NCI-H1048 (cell line): Measurements from ENCODE around the gene BACH1.
"Not testable (repeated sequence)": the region's sequence is repeated elsewhere in the genome, so short reads cannot be mapped to it uniquely, and the experiment has no call there.

Source experiments
- DNase-seq: peaks from one replicate; lab custom pipeline; 2025; lab: John Stamatoyannopoulos, UW

The BACH1 gene

DNA sequence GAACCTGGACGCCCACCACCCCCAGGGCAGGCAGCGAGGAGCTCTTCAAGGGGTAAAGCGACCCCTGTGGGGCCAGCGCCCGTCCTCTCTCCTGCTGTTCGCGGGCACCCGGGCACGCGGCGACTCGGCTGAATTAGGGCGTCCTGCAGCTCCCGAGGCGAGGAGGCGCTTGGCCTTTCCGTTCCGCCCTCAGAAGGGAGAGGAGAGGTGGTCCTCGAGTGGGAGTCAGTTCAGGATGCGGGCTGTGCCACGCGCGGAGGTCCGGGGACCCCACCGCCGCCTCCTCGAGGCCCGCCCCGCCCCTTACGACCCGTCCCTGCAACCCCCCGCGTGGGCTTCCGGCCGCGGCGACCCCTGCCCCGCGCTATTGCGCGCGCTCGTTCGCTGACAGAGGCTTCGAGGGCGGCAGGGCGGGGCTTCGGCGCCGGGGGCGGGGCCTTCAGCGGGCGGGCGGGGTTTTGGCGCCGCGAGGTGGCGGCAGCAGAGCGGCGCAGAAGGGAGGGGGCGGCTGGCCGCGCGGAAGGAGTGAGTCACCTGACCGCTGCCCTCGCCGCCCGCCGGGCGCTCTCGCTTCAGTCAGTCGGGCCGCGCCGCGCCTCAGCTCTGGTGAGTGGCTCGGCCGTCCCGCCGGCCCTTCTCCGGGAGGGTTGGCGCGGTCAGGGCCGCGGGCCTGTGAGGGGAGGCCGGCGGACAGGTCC is at the start of gene BACH1:
TSS of gene BACH1 (plus strand) at position 575 of the 698 bp plus-strand sequence. CDS start 22,359 bp downstream, outside the sequence.
- DNase-seq, result peak; percentile 72

DNA sequence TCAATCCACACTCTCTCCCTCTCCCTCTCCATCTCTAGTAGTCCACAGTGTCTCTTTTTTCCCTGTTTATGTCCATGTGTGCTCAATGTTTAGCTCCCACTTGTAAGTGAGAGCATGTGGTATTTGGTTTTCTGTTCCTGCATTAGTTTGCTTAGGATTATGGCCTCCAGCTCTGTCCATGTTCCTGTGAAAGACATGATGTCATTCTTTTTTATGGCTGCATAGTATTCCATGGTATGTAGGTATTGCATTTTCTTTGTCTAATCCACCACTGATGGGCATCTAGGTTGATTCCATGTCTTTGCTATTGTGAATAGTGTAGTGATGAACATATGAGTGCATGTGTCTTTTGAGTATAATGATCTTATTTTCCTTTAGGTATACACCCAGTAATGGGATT is 49.4 kb upstream of the BACH1 start:
- not testable (repeated sequence) for DNase-seq

DNA sequence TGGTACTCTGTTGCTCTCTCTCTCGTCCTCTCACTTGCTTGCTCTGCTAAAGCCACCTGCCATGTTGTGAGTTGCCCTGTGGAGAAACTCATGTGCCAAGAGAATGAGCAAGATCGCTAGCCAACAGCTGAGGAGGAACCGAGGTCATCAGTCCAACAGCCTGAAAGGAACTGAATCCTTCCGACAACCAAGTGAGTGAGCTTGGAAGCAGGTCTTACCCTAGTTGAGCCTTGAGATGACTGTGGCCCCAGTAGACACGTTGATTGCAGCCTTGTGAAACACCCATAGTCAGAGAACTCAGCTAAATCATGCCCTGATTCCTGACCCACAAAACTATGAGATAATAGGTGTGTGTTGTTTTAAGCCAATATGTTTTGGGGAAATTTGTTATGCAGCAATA is 48.1 kb upstream of the BACH1 start:
- no peak for DNase-seq

DNA sequence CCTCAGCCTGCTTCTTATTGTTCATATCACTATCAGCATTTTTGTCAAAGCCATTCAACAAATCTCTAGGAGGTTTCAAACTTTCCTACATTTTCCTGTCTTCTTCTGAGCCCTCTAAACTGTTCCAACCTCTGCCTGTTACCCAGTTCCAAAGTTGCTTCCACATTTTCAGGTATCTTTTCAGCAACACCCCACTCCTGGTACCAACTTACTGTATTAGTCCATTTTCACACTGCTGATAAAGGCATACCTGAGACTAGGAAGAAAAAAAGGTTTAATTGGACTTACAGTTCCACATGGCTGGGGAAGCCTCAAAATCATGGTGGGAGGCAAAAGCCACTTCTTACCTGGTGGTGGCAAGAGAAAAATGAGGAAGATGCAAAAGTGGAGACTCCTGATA is 44.9 kb upstream of the BACH1 start:
- DNase-seq, result not testable (repeated sequence)

DNA sequence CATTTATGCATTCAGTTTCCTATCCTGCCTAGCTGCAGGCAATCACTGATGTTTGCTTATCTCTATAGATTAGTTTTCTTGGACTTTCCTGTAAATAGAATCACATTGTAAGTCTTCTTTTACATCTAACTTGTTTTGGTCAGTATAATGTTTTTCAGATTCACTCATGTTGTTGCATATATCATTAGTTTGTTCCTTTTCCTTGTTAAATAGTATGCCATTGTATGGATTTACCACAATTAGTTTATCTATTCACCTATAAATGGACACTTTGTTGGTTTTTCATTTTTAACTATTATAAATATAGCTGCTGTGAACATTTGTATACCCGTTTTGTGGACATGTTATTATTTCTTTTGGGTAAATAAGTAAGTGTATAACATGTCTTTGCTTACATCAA is 44.2 kb upstream of the BACH1 start:
- DNase-seq, result no peak

DNA sequence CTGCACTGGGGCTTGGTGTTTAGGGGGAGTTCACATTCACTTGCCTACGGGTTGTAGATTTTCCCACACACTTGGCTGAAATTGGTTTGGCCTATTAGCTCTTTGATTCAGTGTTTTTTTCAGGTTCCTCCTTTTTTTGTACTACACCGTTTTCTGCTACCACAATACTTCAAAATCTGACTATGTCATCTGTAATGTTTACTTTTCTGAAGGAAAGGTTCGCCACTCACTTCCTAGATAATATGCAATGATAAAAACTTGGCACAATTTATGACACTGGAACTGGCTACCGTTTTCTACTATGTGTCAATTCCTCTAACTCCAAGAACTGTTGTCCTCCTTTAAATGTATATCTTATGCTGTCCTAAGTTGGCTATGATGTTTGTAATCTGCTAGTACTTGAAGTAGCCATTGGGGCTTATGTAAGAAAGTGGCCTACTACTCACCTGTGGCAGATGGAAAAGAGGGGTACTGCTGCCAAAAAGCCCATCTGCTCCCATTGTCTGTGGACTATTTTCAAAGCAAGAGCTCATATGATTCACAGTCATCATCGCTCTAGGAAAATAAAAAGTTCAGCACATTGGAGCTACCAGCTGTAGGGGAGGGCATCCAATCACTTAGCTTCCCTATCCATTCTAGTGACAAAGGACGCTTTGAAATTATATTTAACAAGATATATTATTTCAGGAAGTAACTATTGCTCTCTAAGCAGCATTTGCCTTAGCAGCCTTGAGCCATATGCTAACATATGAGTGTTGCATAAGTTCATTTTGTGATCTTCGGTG is 42.4 kb upstream of the BACH1 start:
- no peak for DNase-seq

DNA sequence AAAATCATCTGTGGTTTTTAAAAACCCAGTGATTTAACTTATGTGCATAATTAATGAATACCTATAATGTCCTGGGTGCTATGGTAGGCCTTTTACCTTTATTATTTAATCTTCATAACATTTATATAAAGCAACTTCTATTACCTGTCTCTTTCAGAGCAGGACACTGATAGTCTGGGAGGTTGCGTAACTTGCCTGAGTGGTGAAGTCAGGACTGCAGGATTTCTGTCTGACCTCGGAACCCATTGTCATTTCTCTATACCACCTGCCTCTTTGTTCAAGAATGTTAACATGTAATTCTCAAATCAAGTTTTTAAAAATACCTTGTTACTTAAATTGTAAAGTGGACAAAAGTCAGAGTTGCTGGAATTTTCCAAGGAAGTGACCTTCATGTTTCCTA is 41.0 kb upstream of the BACH1 start:
- DNase-seq, result no peak

DNA sequence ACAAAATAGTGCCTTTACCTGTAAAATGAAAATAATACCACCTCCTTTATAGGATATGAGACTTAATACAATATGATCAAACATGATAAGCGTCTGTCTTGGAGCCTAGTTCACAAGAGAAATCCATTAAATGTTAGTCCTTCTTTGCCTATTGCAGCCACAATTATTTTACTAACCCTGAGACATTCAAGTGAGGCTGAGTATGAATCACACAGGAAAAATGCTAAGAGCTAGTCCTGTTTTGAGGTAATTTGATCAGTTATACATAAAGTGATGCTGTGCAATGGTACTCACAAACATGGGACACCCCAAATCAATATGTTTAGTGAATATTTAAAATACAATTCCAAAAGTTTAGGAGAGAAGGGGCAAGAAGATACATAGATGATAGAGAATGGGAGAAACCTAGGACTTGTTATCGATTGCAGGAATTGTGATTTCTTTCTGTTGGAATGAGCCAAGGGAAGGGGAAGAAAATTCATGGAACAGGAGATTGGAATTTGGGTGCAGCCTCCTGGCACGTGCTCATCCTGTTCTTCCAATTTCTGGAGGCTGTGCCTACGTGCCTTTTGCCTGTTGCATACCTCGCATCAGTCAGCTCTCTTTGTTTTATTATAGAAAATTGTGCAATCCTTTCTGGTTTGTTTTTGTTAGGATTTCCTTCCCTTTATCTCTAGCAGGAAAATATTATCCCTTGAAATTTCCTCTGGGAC is 39.9 kb upstream of the BACH1 start:
- no peak for DNase-seq

DNA sequence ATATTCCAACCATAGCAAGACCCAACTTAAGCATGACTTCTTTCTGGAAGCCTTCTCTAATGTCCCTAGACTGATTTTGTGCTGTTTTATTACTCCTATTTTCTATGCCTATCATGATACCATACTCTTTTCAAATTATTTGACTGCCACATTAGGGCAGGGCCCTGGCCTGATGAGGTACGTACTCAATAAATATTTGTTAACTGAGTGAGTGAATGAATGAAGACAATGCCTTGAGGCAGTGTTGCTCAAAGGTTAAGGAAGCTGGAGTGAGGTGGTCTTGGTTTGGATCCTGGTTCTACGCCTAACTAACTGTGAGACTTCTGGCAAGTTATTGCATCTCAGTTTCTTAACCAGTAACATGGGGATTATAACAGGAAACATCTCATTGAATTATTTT is 38.3 kb upstream of the BACH1 start:
- no peak for DNase-seq

DNA sequence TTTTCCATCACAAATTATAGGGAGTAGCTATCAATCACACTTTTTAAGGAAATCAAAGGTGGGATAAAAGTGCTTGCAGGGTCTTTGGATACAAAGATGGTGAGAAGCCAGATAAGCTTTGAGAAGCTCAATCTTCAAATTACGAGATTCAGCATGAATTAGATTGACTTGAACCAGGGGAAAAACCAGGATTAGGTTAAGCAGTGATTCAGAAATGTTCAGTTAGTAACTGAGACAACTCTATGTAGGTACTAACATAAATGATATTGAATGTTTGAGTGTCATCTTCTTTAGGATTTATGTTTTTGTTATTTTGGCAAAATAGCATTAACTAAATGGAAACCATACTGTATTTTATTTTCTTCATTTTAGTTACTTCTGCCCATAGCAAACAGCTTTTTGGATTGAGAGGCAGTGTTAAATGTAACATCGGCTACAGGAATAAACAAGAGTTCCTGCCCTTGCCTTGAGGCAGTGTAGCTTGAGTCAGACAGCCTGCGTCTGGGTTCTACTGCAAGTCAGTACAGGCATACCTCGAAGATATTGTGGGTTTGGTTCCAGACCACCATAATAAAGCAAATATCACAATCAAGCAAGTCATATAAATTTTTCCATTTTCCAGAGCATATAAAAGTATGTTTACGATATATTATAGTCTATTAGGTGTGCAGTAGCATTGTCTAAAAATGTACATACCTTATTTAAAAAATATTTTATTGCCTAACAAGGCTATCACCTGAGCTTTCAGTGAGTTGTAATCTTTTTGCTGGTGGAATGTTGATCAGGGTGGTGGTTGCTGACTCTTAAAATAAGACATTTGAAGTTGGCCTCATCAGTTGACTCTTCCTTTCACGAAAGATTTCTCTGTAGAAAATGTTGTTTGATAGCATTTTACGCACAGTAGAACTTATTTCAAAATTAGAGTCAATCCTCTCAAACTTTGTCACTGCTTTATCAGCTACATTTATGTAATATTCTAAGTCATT is 36.9 kb upstream of the BACH1 start:
- DNase-seq, result no peak

DNA sequence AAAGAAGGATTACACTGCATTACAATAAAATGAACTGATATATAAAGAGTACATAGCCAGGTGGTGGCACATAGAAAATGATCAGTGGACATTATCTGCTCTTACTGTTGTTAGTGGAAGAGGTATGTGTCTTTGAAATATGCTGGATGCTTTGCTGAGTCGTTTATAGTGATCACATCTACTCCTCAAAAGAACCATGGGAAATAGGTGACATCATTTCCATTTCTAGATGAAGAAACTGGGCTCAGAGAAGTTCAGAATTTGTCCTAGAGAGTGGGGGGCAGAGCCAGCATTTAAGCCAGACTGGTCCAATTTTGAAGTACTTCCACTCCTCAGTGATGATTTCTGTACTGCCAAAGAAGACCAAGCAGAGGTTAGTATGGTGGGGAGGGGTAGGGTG is 34.0 kb upstream of the BACH1 start:
- DNase-seq, result no peak

DNA sequence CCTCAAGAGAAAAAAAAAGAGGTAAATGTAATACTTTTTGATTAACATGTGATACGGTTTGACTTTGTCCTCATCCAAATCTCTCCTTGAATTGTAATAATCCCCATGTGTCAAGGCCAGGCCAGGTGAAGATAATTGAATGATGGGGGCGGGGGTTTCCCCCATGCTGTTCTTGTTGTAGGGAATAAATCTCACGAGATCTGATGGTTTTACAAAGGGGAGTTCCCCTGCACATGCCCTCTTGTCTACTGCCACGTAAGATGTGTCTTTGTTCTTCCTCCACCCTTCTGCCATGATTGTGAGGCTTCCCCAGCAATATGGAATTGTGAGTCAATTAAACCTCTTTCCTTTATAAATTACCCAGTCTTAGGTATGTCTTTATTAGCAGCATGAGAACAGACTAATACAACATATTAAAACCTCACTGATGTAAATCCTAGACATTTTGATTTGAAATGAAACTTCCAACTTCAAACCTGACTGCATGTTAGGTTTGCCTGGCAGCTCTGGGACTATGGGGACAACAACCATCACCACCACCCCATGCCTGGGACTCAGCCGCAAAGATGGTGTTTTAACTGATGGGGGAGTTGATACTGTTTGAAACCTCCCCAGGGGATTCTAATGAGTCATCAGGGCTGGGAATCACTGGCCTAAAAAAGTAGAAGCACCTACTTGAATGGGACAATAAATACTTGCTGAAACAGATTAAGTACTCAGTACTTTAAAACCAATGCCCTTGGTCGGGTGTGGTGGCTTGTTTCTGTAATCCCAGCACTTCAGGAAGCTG is 32.8 kb upstream of the BACH1 start:
- no peak for DNase-seq

DNA sequence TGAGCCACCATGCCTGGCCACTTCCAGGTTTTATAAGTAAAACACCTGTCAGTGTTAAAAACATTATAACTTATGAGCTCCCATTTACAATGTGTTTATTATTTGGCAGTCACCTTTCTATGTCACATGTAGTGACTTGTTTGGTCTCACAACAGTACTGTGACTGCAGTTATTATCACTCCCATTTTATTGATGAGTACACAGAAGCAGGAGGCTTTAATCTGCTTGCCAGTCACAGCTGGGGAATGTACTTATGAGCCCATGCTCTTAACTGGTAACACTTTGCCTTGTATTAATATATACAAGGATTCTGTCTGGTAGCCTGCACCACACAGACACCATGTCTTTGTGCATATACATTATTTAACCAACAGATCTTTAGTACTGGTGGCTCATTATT is 31.1 kb upstream of the BACH1 start:
- no peak for DNase-seq

DNA sequence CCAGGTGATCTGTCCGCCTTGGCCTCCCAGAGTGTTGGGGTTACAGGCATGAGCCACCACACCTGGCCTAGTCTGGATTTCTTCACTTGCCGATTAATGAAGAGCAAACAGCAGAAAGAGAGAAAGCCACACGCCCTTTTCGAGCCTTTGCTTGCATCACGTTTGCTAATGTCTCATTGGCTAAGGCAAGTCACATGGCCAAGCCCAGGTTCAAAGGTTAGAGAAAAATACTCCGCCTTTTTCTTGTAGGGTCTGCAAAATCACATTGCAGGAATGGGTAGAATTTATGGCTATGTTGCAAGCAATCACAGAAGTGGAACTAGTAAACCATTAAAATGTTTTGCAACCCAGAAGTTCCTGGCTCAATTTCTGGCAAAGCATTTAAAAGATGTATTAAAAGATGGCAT is 26.8 kb upstream of the BACH1 start:
- DNase-seq, result no peak

DNA sequence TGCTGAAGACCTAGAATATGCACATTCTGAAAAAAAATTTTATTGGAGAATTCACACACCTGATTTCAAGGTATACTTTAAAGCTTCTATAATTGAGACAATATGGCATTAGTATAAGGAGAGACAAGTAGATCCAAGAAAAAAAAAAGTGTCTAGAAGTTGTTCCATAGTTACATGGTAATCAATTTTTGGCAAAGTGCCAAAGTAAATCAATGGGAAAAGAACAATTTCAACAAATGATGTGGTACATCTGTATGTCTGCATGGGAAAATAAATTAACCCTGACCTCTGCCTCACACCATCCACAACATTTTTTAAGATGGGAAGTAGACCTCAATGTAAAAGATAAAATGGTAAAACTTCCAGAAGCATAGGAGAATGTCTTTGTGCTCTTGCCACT is 21.3 kb upstream of the BACH1 start:
- DNase-seq, result no peak

DNA sequence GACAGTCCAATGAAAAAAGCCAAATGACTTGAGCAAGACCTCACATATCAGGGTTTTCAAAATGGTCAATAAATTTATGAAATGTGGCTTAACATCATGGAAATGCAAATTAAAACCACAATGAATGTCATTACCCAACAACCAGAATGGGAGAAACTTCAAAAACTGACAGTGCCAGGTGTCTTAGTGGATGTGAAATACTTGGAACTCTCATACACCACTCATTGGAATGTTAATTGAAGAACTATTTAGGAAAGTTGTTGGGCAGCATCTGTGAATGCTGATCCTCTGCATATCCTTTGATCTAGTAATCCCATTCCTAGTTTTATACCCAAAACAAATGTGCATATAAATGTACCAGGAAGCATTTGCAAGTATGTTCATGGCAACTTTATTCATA is 19.2 kb upstream of the BACH1 start:
- no peak for DNase-seq

DNA sequence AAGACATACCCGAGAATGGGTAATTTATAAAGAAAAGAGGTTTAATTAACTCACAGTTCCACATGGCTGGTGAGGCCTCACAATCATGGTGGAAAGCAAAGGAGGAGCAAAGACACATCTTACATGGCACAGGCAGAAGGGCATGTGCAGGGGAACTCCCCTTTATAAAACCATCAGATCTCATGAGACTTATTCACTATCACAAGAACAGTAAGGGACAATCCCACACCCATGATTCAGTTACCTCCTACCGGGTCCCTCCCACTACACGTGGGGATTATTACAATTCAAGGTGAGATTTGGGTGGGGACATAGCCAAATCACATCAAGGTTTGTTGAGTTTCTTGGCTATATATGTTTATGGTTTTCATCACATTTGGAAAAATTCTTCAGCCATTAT is 16.9 kb upstream of the BACH1 start:
- not testable (repeated sequence) for DNase-seq

DNA sequence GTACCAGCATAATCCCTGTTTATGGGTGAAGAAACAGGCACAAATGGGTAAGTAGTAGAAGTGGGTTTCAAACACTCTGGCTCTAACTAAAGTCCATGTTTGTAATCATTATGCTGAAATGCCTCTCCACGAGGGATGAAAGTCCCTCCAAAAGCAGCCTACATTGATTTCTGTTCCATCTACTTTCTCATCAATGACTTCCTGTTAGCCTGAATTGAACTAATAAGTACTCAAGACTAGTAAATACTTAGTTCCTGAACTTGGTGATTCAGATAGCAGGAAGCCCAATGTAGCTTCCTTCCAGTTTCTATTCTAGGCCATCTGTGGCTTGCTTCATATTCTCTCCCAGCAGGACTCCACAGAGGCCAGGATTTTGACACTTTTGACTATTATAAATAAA is 11.3 kb upstream of the BACH1 start:
- no peak for DNase-seq

DNA sequence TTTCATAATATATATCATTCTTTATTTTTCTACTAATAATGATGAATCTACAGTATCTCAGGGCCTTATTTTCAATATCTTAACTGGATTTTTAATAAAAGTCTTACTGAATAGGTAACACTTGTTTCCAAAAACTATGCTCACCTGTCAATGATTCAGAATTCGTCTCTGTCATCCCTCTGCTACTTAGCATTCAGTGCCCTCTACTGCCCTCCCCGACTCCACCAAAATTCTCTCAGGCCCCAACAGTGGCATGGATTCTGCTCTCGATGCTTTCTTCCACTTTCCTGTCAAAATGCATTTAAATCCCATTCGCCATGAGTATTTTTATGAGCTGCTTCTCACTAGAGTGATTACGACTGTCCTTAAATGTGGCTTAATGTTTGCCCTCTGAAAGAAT is 10.5 kb upstream of the BACH1 start:
- DNase-seq, result no peak

DNA sequence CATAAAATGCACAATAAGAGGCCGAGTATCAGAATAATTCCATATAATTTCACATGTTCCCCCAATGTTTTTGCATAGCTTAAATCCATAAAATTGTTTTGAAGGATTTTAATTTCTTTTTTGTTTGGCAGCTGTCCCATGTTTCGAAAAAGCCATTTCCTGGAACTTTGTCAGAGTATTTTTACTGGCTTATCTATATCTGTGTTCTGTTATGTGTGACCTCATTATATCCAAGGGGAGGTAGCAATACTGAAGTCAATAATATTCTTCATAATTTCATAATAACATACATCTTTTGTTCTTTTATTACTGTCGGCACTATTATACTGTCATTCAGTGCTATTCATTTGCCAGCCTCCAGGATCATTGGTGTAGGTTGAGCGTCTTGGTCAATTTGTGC is 9.4 kb upstream of the BACH1 start:
- DNase-seq, result no peak

DNA sequence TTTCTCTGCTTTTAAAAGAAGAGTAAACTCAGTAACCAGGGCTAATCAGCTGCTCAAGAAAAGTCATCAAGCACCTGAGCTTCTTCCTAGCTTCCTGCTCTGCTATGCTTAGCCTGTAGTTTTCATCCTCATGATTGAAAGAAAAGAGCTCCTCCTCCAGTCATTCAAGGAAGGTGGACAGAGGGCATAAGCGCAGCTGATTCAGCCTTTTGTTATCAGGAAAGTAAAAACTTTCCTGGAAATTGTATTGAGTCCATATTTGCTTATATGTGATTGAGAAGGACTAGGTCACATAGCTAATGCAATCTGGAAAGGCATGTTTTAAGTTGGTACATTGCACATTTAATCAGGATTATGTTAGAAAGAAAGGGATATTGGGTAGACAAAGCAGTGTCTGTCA is 8.5 kb upstream of the BACH1 start:
- no peak for DNase-seq
